LNCaP clone FGC (cell line): ENCODE measurements around the gene LRRC49.
"Not testable (repeated sequence)": the region's sequence is repeated elsewhere in the genome, so short reads cannot be mapped to it uniquely, and the experiment has no call there.

ENCODE experiments used
- DNase-seq: peaks from one replicate; pipeline ENCODE4 v3.0.0-alpha.2; 2011; ENCODE audit warnings: low read depth
- H3K4me3 ChIP-seq: 2 replicates; pipeline ENCODE4 v1.5.1; 2011; ENCODE audit warnings: mild to moderate bottlenecking, low read depth, low read length, control low read depth
- TF ChIP-seq, protein P1 (sequence below): IDR thresholded peaks from 2 replicates; pipeline ENCODE4 v1.5.1; 2012; ENCODE audit warnings: mild to moderate bottlenecking; ENCODE audit not compliant: control insufficient read depth, insufficient read depth; ENCODE audit errors: extremely low read depth

The LRRC49 gene

DNA sequence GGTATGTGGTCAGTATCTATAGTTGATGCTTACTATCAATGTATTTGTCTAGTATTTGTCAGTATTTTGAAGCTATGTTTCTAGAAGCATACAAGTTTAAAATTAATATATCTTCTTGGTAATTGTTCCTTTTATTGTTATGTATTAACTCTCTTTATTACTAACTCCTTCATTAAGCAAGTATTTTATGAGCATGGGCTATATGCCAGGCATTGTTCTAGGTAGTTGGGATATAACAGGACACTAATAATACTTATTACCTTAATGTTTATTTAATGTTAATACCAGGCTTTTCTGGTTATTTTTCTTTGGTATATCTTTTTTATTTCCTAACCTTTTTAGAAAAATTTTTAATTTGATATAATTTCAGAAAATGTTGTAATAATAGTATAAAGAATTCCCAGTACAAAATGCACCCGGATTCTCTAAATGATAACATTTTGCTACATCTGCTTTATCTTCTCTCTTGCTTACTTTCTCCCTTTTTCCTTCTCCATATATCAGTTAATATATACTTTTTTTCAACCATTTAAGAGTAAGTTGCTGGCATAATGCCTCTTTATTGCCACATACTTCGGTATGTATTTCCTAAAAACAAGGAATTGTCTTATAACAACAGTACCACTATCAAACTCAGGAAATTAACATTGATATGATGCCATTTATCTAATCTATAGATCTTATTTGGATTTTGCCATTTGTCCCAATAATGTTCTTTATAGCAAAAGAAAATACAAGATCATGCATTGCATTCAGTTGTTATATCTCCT, 30.9 kb downstream of the LRRC49 start:
- no peak for DNase-seq

DNA sequence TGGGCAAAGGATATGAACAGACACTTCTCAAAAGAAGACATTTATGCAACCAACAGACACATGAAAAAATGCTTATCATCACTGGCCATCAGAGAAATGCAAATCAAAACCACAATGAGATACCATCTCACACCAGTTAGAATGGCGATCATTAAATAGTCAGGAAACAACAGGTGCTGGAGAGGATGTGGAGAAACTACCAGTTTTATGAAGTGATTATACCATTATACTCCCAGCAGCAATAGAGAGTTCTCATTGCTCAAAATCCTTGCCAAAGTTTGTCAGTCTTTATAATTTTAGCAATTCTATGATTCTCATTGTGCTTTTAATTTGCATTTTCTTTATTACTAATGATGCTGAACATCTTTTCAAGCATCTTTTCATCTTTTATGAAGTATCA, 34.3 kb downstream of the LRRC49 start:
- DNase-seq: not testable (repeated sequence)

More for the DNA sequence above, 30.9 kb downstream of the LRRC49 start:
- TF ChIP-seq, protein P1, sequence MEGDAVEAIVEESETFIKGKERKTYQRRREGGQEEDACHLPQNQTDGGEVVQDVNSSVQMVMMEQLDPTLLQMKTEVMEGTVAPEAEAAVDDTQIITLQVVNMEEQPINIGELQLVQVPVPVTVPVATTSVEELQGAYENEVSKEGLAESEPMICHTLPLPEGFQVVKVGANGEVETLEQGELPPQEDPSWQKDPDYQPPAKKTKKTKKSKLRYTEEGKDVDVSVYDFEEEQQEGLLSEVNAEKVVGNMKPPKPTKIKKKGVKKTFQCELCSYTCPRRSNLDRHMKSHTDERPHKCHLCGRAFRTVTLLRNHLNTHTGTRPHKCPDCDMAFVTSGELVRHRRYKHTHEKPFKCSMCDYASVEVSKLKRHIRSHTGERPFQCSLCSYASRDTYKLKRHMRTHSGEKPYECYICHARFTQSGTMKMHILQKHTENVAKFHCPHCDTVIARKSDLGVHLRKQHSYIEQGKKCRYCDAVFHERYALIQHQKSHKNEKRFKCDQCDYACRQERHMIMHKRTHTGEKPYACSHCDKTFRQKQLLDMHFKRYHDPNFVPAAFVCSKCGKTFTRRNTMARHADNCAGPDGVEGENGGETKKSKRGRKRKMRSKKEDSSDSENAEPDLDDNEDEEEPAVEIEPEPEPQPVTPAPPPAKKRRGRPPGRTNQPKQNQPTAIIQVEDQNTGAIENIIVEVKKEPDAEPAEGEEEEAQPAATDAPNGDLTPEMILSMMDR: no peak
- H3K4me3 ChIP-seq: no peak overlapping the region

DNA sequence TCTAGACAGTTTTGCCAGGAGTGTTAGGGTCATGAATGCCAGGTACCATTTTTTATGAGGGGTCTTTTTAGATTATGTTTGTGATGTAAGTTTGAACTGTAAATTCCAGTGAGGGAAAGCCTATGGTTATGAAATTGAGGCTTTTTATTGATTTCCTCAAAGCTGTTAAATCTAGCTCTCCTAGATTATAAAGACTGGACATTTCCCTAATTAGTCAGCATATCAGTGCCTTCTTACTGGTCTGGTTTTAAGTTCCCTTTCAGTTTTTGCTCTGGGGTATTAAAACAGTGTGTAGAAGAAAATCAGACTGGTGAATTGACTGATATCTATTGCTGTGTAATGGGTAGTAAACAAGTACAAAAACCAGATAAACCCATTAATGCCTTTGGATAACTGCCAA, 39.2 kb downstream of the LRRC49 start:
- H3K4me3 ChIP-seq: no peak overlapping the region
- TF ChIP-seq, protein P1: no peak
- peak; percentile 1 for DNase-seq

More for the DNA sequence above, 34.3 kb downstream of the LRRC49 start:
- H3K4me3 ChIP-seq: not testable (repeated sequence)

DNA sequence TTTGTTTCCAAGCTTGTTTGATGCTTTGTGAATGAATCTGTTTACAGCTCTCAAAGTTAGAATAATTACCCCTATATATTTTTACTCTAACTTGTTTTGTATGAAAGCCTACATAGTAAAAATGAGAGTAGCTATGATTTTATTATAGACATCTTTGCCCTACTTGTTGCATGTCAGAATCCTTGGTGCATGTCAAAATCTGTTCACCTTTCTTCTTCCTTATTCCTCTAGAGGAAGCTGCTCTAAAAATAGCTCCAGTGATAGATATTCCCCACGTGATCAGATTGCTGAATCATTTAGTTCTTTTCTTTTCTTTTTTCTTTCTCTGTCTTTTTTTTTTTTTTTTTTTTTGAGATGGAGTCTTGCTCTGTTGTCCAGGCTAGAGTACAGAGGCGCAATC, 39.8 kb downstream of the LRRC49 start:
- DNase-seq: no peak
- H3K4me3 ChIP-seq: no peak overlapping the region
- TF ChIP-seq, protein P1: no peak

DNA sequence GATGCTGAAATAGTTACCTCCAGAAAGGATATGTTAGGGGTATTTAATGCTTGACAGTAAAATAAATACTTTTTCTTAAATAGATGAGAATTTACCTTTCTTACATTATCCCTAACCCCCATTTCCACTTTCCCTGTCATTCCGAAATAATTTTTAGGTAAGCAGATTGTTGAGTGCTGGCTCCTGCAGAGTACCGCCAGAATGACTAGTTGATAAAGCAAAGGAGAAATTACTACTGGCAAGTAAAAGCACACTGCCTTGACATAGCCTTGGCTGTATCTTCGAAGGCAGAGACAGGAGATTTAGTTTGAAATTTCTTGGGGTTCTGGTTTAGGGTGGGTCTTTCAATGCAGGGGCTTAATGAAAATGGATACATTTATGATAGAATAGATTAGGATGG, 40.8 kb downstream of the LRRC49 start:
- no peak for DNase-seq
- no peak overlapping the region for H3K4me3 ChIP-seq
- TF ChIP-seq, protein P1: no peak

DNA sequence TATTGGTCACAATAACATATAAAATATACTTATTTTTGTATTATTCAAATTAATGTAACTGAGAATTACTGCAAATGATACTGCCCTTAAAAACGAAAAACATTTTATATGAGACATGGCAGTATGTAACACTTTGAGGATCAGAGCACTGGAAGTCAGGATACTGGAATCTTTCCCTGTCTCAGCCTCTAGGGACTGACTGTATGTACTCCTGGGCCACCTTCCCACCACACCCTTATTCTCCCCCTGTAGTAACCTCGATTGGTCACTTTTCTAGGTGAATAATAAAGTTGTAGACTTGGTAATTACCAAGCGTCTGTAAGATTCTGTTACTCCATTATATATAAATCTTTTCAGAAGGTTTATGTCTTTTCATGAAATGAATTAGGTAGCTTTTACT, 43.0 kb downstream of the LRRC49 start:
- TF ChIP-seq, protein P1: no peak
- no peak for DNase-seq

DNA sequence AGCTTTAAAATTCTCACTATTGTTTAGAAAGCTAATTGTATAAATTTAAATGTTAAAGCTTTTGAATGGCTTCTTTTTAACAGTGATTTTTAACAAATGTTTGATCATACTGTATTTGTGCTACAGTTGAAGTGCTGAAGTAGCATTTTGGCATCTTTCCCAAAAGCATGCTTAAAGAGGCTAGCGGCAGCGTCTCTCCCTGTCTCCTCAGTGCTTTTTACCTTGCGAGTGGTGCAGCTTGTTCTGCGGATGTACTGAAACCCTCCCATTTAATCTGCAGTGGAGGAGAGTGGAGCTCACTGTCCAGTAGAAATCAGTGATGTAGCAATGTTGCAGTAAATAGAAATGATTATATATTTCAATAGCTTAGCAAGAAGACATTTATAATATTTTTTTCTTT, 43.7 kb downstream of the LRRC49 start:
- TF ChIP-seq, protein P1: no peak
- peak; percentile 23 for DNase-seq
- no peak overlapping the region for H3K4me3 ChIP-seq

More for the DNA sequence above, 43.0 kb downstream of the LRRC49 start:
- H3K4me3 ChIP-seq: no peak overlapping the region

DNA sequence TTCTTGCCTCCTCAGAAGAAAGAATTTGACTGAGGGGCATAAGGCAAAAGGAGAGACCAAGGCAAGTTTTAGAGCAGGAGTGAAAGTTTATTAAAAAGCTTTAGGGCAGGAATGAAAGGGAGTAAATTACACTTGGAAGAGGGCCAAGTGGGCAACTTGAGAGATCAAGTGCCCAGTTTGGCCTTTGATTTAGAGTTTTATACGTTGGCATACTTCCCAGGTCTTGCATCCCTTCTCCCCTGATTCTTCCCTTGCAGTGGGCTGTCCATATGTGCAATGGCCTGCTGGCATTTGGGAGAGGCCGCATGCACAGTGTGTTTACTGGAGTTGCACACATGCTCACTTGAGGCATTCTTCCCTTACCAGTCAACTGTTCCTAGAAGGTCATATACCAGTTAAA, 50.7 kb downstream of the LRRC49 start:
- not testable (repeated sequence) for H3K4me3 ChIP-seq, DNase-seq
